ENCODE measurements around the gene ARL9.

DNA sequence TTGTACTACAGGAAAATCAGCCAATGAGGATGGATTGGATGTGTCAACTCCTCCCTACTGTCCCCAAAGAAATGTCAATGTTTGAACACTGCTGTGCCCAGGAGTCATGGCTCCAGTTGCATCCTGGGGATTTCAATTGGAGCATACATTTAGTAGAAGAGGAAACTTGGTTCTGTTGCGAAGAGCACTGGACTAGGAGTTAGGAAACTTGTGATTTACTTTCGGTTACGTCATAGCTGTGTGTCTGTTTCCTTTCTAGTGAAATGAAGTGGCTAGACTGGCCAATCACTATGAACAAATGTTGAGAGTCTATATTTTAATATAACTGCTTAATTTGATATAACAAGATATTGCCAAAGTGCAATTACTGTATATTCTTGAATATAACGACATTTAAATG, 35.2 kb downstream of the ARL9 start:
- TF ChIP-seq, protein P1, sequence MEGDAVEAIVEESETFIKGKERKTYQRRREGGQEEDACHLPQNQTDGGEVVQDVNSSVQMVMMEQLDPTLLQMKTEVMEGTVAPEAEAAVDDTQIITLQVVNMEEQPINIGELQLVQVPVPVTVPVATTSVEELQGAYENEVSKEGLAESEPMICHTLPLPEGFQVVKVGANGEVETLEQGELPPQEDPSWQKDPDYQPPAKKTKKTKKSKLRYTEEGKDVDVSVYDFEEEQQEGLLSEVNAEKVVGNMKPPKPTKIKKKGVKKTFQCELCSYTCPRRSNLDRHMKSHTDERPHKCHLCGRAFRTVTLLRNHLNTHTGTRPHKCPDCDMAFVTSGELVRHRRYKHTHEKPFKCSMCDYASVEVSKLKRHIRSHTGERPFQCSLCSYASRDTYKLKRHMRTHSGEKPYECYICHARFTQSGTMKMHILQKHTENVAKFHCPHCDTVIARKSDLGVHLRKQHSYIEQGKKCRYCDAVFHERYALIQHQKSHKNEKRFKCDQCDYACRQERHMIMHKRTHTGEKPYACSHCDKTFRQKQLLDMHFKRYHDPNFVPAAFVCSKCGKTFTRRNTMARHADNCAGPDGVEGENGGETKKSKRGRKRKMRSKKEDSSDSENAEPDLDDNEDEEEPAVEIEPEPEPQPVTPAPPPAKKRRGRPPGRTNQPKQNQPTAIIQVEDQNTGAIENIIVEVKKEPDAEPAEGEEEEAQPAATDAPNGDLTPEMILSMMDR (IDR thresholded peaks at IDR 0.05), result no peak
- TF ChIP-seq POLR2A (IDR thresholded peaks at IDR 0.05), result no peak
- TF ChIP-seq EP300 (IDR thresholded peaks at IDR 0.05), result no peak
